ENCODE measurements around the gene NTSR1.

NTSR1 gene

DNA sequence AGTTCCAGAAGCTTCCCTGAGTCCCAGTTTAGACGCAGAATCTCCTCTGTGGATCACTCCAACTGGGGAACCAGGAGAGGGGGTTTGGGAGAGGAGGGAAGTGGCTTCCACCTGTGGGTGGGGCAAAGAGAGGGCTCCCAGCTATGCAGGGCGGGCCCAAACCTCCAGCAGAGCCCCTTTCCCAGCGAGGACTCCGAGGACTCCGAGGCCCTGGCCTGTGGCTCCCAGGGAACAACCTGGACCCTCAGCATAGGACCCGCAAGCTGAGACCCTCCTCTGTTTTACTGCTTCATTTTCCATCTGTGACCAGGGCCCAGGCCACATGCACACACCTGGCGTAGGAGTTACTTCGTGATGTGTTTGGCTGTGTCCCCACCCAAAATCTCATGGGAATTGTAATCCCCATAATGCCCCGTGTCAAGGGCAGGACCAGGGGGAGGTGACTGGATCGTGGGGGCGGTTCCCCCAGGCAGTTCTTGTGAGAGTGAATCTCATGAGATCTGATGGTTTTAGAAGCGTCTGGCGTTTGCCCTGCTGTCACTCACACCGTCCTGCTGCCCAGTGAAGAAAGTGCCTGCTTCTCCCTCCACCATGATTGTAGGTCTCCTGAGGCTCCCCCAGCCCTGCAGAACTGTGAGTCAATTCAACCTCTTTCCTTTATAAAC is 27.9 kb downstream of the NTSR1 start:
- H3K27me3 ChIP-seq (ENCODE audit: control insufficient read depth, insufficient read depth, low read length), result peaks cover 2% of the 10 kb centered on the region
- H3K4me3 ChIP-seq (ENCODE audit: low read length), result no peak overlapping the region
- peaks cover 21% of the 10 kb centered on the region for H3K4me1 ChIP-seq (ENCODE audit: control insufficient read depth, insufficient read depth, low read length)
- no peak overlapping the region for H3K27ac ChIP-seq (ENCODE audit: low read depth, low read length)
- H3K36me3 ChIP-seq (ENCODE audit: control insufficient read depth, insufficient read depth, low read length), result no peaks in the 10 kb centered on the region
- no peak overlapping the region for H3K9ac ChIP-seq (ENCODE audit: low read length)

DNA sequence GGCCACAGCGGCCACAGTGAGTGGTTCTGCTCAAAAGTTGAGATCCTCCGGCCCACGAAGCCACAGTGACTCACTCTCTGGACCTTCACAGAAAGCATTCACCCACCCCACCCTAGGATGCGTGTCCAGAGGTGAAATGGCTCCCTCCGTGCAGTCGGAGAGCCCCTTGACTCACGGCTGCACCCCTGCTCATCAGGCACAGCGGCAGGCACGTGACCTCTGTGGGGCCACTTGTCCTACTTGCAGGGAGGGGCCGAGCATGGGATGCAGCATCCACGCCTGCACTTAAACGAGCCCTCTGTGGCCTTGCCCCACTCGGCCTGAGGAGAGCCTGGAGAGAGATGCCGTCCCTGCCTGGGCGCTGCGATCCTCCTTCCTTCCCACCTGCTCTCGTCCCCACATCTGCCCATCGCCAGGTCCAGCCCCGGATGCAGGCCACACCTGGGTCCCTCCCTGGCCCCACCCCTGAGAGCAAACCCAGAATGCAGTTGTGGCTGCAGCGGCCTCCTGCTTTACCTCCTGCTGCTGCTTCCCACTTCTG is 28.7 kb downstream of the NTSR1 start:
- H3K9ac ChIP-seq (ENCODE audit: low read length), result no peak overlapping the region
- H3K4me1 ChIP-seq (ENCODE audit: control insufficient read depth, insufficient read depth, low read length), result peaks cover 21% of the 10 kb centered on the region
- H3K27me3 ChIP-seq (ENCODE audit: control insufficient read depth, insufficient read depth, low read length), result peaks cover 2% of the 10 kb centered on the region
- no peak overlapping the region for H3K27ac ChIP-seq (ENCODE audit: low read depth, low read length)
- no peaks in the 10 kb centered on the region for H3K36me3 ChIP-seq (ENCODE audit: control insufficient read depth, insufficient read depth, low read length)
- H3K4me3 ChIP-seq (ENCODE audit: low read length), result no peak overlapping the region

DNA sequence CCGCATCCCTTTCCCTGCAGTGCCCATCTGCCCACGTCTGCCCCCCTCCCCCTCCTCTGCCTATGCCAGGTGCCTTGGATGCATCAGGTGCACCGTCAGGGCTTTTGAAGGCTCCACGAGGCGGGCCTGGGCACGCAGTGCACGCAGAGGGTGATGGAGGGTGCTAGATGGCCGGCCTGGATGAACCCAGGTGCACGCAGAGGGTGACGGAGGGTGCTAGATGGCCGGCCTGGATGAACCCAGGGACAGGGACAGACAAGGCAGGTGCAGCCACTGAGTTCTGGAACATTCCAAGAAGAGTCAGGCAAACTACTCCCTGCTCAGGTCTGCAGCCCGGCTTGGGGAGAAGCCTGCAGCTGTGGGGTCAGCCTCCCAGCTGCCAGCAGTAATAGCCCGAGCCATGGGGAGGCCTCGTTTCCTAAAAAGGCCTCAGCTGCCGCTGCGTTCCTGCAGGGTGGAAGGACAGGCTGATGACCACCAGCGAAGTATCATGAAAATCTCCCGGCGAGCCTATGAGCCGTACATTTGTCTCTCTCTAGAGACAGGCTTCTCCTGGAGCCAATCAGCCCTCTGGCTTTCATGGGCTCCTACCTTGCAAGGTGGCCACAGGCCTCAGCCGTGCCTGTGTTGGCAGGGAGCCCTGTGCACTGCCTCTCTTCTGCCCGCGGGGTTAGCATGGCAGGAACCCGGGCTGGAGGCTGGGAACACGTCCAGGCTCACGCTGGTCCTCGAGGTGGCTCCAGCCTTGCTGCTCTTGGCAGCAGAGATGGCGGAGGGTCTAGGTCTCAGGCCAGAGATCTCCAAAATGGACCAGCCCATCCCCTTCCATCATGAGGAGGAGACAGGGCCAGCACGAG is 29.6 kb downstream of the NTSR1 start:
- H3K36me3 ChIP-seq (ENCODE audit: control insufficient read depth, insufficient read depth, low read length), result no peaks in the 10 kb centered on the region
- H3K4me1 ChIP-seq (ENCODE audit: control insufficient read depth, insufficient read depth, low read length), result peaks cover 17% of the 10 kb centered on the region
- H3K27me3 ChIP-seq (ENCODE audit: control insufficient read depth, insufficient read depth, low read length), result peaks cover 5% of the 10 kb centered on the region
- H3K4me3 ChIP-seq (ENCODE audit: low read length), result no peak overlapping the region
- H3K27ac ChIP-seq (ENCODE audit: low read depth, low read length), result no peak overlapping the region
- no peak overlapping the region for H3K9ac ChIP-seq (ENCODE audit: low read length)

DNA sequence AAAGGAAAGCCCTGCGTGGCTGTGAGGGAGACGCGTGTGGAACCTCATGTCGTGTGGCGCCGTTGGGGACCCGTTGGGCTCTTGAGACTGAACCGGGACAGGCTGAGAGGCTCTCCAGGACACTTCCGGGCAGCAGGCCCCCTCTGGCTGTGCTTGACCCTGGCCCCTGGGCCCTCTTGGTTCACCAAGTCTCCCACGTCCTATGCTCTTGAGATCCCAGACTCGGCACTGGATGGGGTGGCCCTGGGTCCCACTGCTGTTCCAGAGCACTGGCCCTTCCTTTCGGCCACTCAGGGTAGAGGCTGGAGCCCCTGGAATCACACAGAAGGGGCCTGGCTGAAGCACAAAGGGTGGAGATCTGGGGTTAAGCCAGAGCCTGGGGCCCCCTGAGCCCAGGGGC is 30.4 kb downstream of the NTSR1 start:
- no peak overlapping the region for H3K27ac ChIP-seq (ENCODE audit: low read depth, low read length)
- peaks cover 5% of the 10 kb centered on the region for H3K27me3 ChIP-seq (ENCODE audit: control insufficient read depth, insufficient read depth, low read length)
- no peak overlapping the region for H3K4me3 ChIP-seq (ENCODE audit: low read length)
- H3K36me3 ChIP-seq (ENCODE audit: control insufficient read depth, insufficient read depth, low read length), result no peaks in the 10 kb centered on the region
- H3K4me1 ChIP-seq (ENCODE audit: control insufficient read depth, insufficient read depth, low read length), result peaks cover 13% of the 10 kb centered on the region
- no peak overlapping the region for H3K9ac ChIP-seq (ENCODE audit: low read length)

DNA sequence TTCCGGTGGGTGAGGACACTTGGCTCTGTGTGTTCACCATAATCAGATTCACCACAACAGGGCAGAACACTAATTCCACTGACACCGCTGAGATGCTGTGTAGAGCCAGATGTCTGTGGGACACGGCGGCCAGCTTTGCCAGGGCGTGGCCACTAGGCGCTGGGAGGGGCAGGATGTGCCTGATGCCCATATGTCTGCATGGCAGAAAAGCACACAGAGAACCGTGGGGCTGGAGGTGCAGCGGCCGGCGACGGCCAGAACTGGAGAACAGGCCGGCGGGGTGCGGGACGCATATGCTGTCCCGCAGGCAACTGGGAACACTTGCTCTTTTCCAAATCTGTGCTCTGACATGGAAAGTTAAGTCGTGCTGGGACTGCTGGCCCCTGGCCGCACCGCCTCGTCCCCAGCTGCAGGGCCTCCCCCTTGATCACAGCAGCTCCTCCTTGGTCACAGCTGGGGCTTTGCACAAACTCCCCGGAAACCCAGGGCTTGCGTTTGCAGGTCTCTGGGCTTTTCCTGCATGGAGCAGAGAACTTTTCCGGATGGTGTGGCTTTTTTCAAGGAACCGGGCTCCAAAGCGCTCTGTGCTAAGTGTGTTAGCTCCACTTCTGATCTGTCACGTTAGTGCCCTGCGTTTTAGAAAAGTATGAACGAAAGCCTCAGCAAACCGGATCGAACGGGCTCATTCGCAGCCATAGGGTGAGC is 31.1 kb downstream of the NTSR1 start:
- Histone ChIP-seq H3K4me3 (ENCODE audit: low read length) (peak overlapping the region; percentile 39), H3K27ac (ENCODE audit: low read depth, low read length) (peak overlapping the region; percentile 30), H3K9ac (ENCODE audit: low read length) (no peak overlapping the region), H3K4me1 (ENCODE audit: control insufficient read depth, insufficient read depth, low read length) (peaks cover 13% of the 10 kb centered on the region), H3K27me3 (ENCODE audit: control insufficient read depth, insufficient read depth, low read length) (peaks cover 5% of the 10 kb centered on the region), H3K36me3 (ENCODE audit: control insufficient read depth, insufficient read depth, low read length) (no peaks in the 10 kb centered on the region)

DNA sequence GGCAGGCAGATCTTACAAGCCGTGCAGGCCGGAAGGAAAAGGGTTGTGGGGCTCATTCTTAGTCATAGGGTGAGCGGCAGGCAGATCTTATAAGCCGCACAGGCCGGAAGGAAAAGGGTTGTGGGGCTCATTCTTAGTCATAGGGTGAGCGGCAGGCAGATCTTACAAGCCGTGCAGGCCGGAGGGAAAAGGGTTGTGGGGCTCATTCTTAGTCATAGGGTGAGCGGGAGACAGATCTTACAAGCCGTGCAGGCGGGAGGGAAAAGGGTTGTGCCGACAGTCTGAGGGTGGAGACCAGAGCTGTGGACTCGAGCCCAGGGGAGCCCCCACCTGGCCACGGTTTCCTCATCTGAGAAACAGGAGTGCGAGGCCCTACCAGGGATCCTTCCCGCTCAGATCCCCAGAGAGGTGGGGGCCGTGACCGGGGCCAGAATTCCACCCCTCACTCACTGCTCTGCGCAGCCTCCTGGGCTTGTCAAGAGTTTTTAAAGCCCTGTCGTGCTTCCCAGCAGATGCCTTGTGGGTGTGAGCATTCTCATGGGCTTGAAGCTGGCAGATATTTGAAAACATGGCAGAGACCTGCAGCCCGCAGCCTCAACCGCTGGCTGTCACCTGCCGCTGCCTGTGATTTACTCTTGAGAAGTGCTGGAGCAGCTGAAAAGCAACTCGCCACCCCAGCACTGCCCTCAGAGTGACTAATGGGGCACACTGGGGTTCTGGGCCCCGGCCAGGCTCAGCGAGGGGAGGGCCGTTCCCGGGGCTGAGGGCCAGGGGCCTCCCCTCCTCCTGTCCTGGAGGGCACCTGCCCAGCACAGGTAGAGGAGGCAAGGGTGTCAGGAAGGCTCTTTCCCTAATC is 31.9 kb downstream of the NTSR1 start:
- no peak overlapping the region for H3K9ac ChIP-seq (ENCODE audit: low read length)
- peaks cover 5% of the 10 kb centered on the region for H3K27me3 ChIP-seq (ENCODE audit: control insufficient read depth, insufficient read depth, low read length)
- peaks cover 13% of the 10 kb centered on the region for H3K4me1 ChIP-seq (ENCODE audit: control insufficient read depth, insufficient read depth, low read length)
- H3K27ac ChIP-seq (ENCODE audit: low read depth, low read length), result peak overlapping the region; percentile 30
- no peaks in the 10 kb centered on the region for H3K36me3 ChIP-seq (ENCODE audit: control insufficient read depth, insufficient read depth, low read length)
- H3K4me3 ChIP-seq (ENCODE audit: low read length), result no peak overlapping the region

DNA sequence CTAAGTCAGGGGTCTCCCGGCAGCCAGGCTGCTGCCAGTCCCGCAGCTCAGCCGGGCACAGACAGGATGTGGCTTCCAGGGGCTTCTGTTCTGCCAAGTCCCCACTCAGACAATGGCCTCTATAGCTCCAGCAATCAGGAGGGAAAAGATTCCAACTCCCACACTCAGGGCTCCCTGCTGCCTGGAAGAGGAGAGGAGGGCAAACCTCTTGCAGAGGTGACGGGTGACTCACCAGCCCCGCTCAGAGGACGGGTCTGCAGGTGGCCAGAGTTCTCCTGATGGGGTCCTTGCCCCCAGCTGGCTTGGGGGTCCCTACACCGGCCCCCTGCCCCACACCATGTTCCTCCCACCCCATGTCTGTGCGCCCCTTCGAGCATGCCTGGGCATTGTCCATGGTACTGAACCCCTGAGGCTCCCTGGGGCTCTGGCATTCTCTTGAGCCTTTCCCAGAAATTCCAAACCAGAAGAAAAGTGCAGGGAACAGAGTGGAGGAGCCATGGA is 32.6 kb downstream of the NTSR1 start:
- Histone ChIP-seq H3K4me1 (ENCODE audit: control insufficient read depth, insufficient read depth, low read length) (peaks cover 13% of the 10 kb centered on the region), H3K36me3 (ENCODE audit: control insufficient read depth, insufficient read depth, low read length) (no peaks in the 10 kb centered on the region), H3K9ac (ENCODE audit: low read length) (no peak overlapping the region), H3K27me3 (ENCODE audit: control insufficient read depth, insufficient read depth, low read length) (peaks cover 5% of the 10 kb centered on the region), H3K4me3 (ENCODE audit: low read length) (no peak overlapping the region), H3K27ac (ENCODE audit: low read depth, low read length) (no peak overlapping the region)

DNA sequence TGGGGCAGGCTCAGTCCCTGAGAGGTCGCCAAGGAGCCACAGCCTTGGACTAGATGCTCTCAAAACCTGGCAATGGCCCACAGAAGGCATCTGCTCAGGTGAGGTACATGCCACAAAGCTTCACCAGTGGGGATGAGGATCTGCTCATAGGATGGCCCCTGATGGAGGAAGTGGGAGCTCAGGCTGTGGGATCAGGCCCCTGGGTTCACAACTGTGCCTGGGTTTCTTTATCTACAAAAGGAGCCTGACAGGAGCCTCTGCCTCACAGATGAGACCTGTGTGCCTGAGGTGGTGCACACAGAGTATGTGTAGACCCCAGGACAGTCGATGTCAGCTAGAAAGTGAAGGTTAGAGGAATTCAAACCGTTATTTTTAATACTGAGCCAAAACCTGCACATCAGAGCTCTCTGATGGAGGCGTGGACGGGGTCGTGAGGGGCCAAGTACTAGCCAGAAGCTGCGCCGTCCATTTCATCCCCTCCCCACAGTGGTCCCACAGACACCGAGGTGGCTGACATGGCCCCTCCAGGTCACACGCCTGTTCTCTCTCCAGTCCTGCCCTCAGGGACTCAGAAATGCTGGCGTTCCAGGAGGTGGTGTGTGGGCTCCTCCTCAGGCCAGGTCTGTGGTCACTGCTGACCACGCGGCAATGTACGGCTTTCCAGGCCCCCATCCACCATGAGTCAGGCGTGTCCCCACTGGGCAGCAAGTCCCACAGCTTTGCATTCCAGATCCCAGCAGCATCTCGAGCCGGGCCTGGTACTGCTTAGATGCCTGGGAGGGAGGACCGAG is 33.3 kb downstream of the NTSR1 start:
- Histone ChIP-seq H3K4me3 (ENCODE audit: low read length) (no peak overlapping the region), H3K27me3 (ENCODE audit: control insufficient read depth, insufficient read depth, low read length) (peaks cover 5% of the 10 kb centered on the region), H3K4me1 (ENCODE audit: control insufficient read depth, insufficient read depth, low read length) (peaks cover 13% of the 10 kb centered on the region), H3K36me3 (ENCODE audit: control insufficient read depth, insufficient read depth, low read length) (no peaks in the 10 kb centered on the region), H3K9ac (ENCODE audit: low read length) (no peak overlapping the region), H3K27ac (ENCODE audit: low read depth, low read length) (no peak overlapping the region)

DNA sequence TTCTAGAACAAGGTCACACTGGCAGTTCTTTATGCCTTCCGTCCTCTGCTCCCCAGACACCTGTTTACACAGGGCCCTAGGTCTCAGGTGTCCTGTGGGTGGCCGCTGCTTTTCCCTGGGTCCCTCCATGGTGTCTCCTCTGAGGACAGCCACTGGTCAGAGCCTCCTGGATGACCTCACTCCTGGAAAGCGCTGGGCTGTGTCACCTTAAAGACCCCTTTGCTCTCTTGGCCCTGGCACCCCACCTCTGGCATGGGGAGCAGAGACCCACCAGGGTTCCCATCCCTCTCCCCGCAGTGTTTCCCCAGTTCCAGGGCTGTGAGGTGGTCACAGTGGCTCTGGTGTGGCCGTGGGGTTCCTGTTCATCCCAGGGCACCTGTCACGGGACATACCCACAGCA is 33.9 kb downstream of the NTSR1 start:
- H3K9ac ChIP-seq (ENCODE audit: low read length), result no peak overlapping the region
- H3K4me3 ChIP-seq (ENCODE audit: low read length), result no peak overlapping the region
- no peaks in the 10 kb centered on the region for H3K36me3 ChIP-seq (ENCODE audit: control insufficient read depth, insufficient read depth, low read length)
- peaks cover 5% of the 10 kb centered on the region for H3K27me3 ChIP-seq (ENCODE audit: control insufficient read depth, insufficient read depth, low read length)
- H3K4me1 ChIP-seq (ENCODE audit: control insufficient read depth, insufficient read depth, low read length), result peaks cover 13% of the 10 kb centered on the region
- no peak overlapping the region for H3K27ac ChIP-seq (ENCODE audit: low read depth, low read length)

DNA sequence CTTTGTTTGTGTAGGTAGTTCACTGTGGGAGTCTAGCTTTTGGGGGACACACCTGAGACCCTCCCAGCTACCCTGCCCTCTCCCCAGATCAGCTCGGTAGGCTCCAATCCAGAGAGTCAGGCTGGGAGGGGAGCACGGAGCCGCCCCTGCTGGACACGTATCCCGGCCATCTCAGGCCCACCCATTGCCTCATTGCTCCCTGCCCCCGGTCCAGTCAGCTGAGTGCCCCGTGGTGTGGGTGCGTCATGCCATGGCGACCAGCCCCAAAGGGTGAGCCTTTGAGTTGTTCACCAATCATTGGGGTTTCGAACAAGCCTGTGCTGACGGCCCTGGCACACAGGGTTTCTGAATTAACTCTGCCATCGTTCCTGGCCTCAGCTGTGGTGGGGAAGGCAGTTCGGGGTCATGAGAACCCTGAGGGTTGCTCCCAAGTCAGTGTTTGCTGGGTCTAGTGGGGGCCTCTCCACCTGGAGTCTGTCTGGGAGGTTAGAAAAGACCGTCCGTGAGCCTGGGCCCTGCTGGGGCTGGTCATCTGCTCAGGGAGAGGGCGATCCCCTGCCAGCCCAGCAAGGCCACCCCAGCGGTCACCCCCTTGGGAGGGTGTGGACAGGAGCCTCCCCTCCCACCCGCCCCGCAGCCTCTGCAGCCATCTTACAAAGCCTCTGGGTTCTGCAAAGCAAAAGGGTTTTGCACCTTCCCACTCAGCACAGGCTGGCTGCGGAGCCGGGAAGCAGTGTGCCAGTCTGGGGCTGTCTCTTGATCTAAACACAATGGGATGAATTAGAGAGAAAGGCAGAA is 34.5 kb downstream of the NTSR1 start:
- Histone ChIP-seq H3K4me3 (ENCODE audit: low read length) (no peak overlapping the region), H3K27me3 (ENCODE audit: control insufficient read depth, insufficient read depth, low read length) (peaks cover 5% of the 10 kb centered on the region), H3K9ac (ENCODE audit: low read length) (no peak overlapping the region), H3K36me3 (ENCODE audit: control insufficient read depth, insufficient read depth, low read length) (no peaks in the 10 kb centered on the region), H3K27ac (ENCODE audit: low read depth, low read length) (no peak overlapping the region), H3K4me1 (ENCODE audit: control insufficient read depth, insufficient read depth, low read length) (peaks cover 13% of the 10 kb centered on the region)
